ENCODE results near the gene DNAAF5. TPM values are rescaled to one million over a fixed set of nuclear protein-coding genes. Genes with fewer than 3 reads are reported as not detected.
A peak's percentile ranks its signal among the peaks of the same experiment; 100 is the strongest.

Gene DNAAF5
- total and polyA plus RNA-seq, 2 of the 13 experiments (the other 11 are each of a cell fraction or from before 2014, with no cell fraction given): 11.9 to 21.5 TPM

- Histone ChIP-seq H3K9me3 (ENCODE audit: low read length) (peaks cover 3% of the 10 kb centered on the region), H3K4me2 (ENCODE audit: low read depth, low read length) (no peak overlapping the region), H3K36me3 (replicated peaks in 1 of 2; ENCODE audit: control insufficient read depth in 1 of 2, insufficient read depth in 2 of 2, low read length in 2 of 2) (peaks cover 0 to 2% of the 10 kb centered on the region in 2 experiments; a peak in 1 of 5 replicates), H3K79me2 (ENCODE audit: insufficient read depth, low read length) (no peaks in the 10 kb centered on the region), H3K27ac (ENCODE audit: extremely low read length, insufficient read depth, low read length) (no peak overlapping the region), H2AFZ (ENCODE audit: low read length) (no peak overlapping the region), H3K4me3 (replicated peaks in 1 of 3; ENCODE audit: insufficient read depth in 1 of 3, low read depth in 2 of 3, low read length in 3 of 3) (no peak overlapping the region), H3K4me1 (ENCODE audit: insufficient read depth, low read length) (no peaks in the 10 kb centered on the region), H3K9ac (ENCODE audit: insufficient read depth, low read depth, low read length) (no peak overlapping the region), H4K20me1 (ENCODE audit: insufficient read depth, low read length) (no peaks in the 10 kb centered on the region), H3K27me3 (ENCODE audit: control insufficient read depth in 1 of 2, insufficient read depth in 2 of 2, low read length in 2 of 2) (no peaks in the 10 kb centered on the region)
- BruUV-seq (replicated peaks): no TSS peak
- DNase-seq (ENCODE audit: low spot score): no peak
- TF ChIP-seq ZNF512 (CRISPR knock-in tag; IDR thresholded peaks at IDR 0.05) (no peak), RFX1 (IDR thresholded peaks at IDR 0.05) (peak; percentile 35; the same call in 1 of the 2 replicates)
- intact Hi-C loops (cut with micrococcal nuclease; ENCODE audit: unreplicated experiment) (no loop called here), in situ Hi-C loops (cut with HindIII; ENCODE audit: extremely low pct_ligation_motif_present, low pct_unique_long_range_greater_than_20kb) (no loop called here)
- ATAC-seq: no peak
- ChIA-PET CTCF (ENCODE audit: low intra/inter-chr PET ratio, low total read pairs) (no interaction called here), POLR2A (no interaction called here)
- WGBS (ENCODE audit: low lambda C conversion rate): 95% methylated on average over 21 of the region's 25 CpGs
- no peak for FAIRE-seq
Observed at GRCh38 chr7:691361-692045, 35.0 kb upstream of the DNAAF5 start.

- CTCF ChIA-PET (ENCODE audit: low intra/inter-chr PET ratio, low total read pairs): no interaction called here
- TF ChIP-seq TEAD3 (CRISPR knock-in tag; optimal IDR thresholded peaks at IDR 0.05; ENCODE audit: borderline replicate concordance) (no peak), MTF2 (CRISPR knock-in tag; IDR thresholded peaks at IDR 0.05; ENCODE audit: borderline replicate concordance) (no peak), NBN (conservative IDR thresholded peaks at IDR 0.05) (no peak), MTA1 (CRISPR knock-in tag; IDR thresholded peaks at IDR 0.05; ENCODE audit: borderline replicate concordance) (no peak), ZNF354B (CRISPR knock-in tag; IDR thresholded peaks at IDR 0.05) (no peak), ZBTB3 (CRISPR knock-in tag; IDR thresholded peaks at IDR 0.05; ENCODE audit: borderline replicate concordance, low read depth) (no peak), ZBTB20 (CRISPR knock-in tag; IDR thresholded peaks at IDR 0.05; ENCODE audit: borderline replicate concordance, low read depth) (no peak), ZNF777 (CRISPR knock-in tag; IDR thresholded peaks at IDR 0.05) (no peak), ATF2 (CRISPR knock-in tag; IDR thresholded peaks at IDR 0.05) (no peak), ZNF136 (CRISPR knock-in tag; IDR thresholded peaks at IDR 0.05; ENCODE audit: low read depth) (no peak), ZNF724P (CRISPR knock-in tag; IDR thresholded peaks at IDR 0.05; ENCODE audit: borderline replicate concordance) (no peak), DBP (CRISPR knock-in tag; IDR thresholded peaks at IDR 0.05; ENCODE audit: not compliant biosample characterization) (no peak), EEA1 (CRISPR knock-in tag; IDR thresholded peaks at IDR 0.05; ENCODE audit: borderline replicate concordance) (no peak), TAF1 (CRISPR knock-in tag; IDR thresholded peaks at IDR 0.05) (no peak)
Observed at GRCh38 chr7:693280-693679, 33.2 kb upstream of the DNAAF5 start.

More at GRCh38 chr7:693280-693679, 33.2 kb upstream of the DNAAF5 start:
- Histone ChIP-seq H3K9me3 (ENCODE audit: low read length) (no peaks in the 10 kb centered on the region), H3K36me3 (replicated peaks in 1 of 2; ENCODE audit: control insufficient read depth in 1 of 2, insufficient read depth in 2 of 2, low read length in 2 of 2) (peaks cover 0 to 8% of the 10 kb centered on the region in 2 experiments; a peak in 2 of 5 replicates), H3K4me1 (ENCODE audit: insufficient read depth, low read length) (no peaks in the 10 kb centered on the region), H3K79me2 (ENCODE audit: insufficient read depth, low read length) (no peaks in the 10 kb centered on the region), H3K4me3 (replicated peaks in 1 of 3; ENCODE audit: insufficient read depth in 1 of 3, low read depth in 2 of 3, low read length in 3 of 3) (no peak overlapping the region), H3K27me3 (ENCODE audit: control insufficient read depth in 1 of 2, insufficient read depth in 2 of 2, low read length in 2 of 2) (no peaks in the 10 kb centered on the region), H3K27ac (ENCODE audit: extremely low read length, insufficient read depth, low read length) (no peak overlapping the region), H3K4me2 (ENCODE audit: low read depth, low read length) (no peak overlapping the region), H4K20me1 (ENCODE audit: insufficient read depth, low read length) (no peaks in the 10 kb centered on the region), H2AFZ (ENCODE audit: low read length) (no peak overlapping the region), H3K9ac (ENCODE audit: insufficient read depth, low read depth, low read length) (no peak overlapping the region)
- intact Hi-C loops (cut with micrococcal nuclease; ENCODE audit: unreplicated experiment): no loop called here
- no peak for FAIRE-seq
- no peak for DNase-seq (ENCODE audit: low spot score)
- 98% methylated on average over 17 of the region's 22 CpGs for WGBS (ENCODE audit: low lambda C conversion rate)
- POLR2A ChIA-PET: no interaction called here
- in situ Hi-C loops (cut with HindIII; ENCODE audit: extremely low pct_ligation_motif_present, low pct_unique_long_range_greater_than_20kb): no loop called here
- BruUV-seq (replicated peaks): no TSS peak
- no peak for ATAC-seq

Measured in HepG2 (cell line).